GM21423 (cell line): ENCODE data around the gene TEX36.
"Not testable (repeated sequence)": the region's sequence is repeated elsewhere in the genome, so short reads cannot be mapped to it uniquely, and the experiment has no call there.

Source experiments
- ATAC-seq: cut with Tn5 transposase; IDR thresholded peaks from one replicate; pipeline ENCODE4 v1.9.1; 2021; ENCODE audit warnings: mild to moderate bottlenecking, moderate library complexity; ENCODE audit not compliant: unreplicated experiment

Gene TEX36

GRCh38 chr10:125692601-125693523 is 9.9 kb upstream of the TEX36 start:
- no peak for ATAC-seq

GRCh38 chr10:125692196-125692595 is 9.2 kb upstream of the TEX36 start:
- ATAC-seq: no peak

DNA sequence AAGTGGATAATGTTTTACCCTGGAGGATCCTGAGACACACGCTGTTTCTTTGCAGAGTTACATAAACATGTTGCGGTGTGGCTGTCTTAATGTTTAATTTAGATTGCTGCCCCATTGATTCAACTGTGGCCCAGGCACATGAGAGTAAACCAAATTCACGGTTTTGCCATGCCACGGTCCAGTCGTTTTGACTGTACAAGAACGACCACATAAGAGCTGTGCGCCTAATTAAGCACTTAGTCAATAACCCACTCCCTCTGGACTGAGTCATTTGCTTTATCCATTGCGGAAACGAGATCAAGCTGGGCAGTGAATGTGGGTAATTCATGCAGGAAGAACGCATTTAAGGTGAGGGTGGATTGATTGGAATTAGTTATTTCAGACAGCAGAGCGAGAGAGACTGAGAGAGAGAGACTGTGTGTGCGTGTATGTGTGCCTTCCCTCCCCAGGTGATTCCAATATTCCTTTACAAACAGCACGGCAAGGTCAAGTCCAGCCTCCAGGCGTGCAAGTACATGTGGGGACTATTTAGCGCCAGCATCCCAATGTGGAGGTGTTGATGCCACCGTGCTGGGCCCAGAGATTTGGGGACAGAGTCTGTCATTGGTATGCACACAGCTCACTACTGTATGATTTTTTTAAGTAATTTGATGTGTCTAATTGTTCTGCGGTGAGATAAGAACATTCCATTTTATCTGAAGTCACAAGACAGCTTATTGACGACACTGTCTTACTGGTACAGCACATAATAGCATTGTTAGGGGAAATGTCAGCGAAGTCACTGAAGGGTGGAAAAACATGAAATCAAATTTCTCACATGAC is 8.4 kb upstream of the TEX36 start:
- no peak for ATAC-seq

- ATAC-seq: no peak
Measured at GRCh38 chr10:125689955-125690569, 7.1 kb upstream of the TEX36 start.

- ATAC-seq: no peak
Measured at GRCh38 chr10:125687507-125688185, 4.7 kb upstream of the TEX36 start.

GRCh38 chr10:125684581-125684980 is 1.6 kb upstream of the TEX36 start:
- ATAC-seq: no peak

DNA sequence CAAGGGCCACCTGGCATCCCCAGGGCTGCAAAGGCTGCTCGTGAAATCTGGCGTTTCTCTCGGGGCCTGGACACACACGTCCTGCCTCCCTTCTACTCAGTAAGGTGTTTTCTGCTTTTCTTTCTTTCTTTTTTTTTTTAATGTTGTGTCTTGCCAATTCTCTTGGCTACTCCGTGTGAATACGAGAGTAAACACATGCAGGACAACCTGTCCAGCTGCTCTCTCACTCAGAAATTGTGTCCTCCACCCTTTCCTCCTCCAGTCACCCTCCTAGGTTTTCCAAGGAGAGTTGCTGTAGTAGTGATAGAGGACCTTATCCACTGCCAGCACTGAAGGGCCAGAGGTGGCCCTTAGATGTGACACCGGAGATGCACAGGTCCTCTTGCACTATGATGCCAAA is 858 bp upstream of the TEX36 start:
- ATAC-seq: no peak

DNA sequence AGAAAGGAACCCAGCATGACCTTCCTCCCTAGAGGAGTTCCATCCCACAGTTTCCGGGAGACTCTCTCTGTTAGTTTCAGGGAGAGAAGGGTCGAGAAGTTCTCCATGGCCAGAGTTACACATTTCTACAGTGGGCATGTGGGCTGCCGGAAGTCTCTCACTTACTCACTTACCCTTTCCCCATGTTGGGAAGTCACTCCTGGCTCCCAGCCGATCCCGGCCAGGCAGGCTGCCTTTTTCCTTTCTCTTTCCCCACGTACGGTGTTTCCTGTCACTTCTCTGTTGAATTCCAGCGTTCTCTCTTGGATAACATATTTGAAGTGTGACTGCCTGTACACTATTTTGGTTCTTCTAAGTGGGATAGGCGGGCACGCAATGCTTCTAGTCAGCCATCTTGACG is 3.5 kb downstream of the TEX36 start:
- ATAC-seq: no peak

DNA sequence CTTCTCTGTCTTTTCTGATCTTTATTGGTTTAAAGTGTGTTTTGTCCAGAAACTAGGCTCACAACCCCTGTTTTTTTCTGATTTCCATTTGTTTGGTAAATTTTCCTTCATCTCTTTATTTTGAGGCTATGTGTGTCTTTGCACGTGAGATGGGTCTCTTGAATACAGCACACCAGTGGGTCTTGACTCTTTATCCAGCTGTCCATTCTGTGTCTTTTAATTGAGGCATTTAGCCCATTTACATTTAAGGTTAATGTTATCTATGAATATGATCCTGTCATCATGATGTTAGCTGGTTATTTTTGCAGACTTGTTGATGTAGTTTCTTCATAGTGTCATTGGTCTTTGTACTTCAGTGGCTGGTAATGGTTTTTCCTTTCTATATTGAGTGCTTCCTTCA is 10.1 kb downstream of the TEX36 start:
- ATAC-seq: no peak

GRCh38 chr10:125662584-125662983 is 20.4 kb downstream of the TEX36 start:
- no peak for ATAC-seq

DNA sequence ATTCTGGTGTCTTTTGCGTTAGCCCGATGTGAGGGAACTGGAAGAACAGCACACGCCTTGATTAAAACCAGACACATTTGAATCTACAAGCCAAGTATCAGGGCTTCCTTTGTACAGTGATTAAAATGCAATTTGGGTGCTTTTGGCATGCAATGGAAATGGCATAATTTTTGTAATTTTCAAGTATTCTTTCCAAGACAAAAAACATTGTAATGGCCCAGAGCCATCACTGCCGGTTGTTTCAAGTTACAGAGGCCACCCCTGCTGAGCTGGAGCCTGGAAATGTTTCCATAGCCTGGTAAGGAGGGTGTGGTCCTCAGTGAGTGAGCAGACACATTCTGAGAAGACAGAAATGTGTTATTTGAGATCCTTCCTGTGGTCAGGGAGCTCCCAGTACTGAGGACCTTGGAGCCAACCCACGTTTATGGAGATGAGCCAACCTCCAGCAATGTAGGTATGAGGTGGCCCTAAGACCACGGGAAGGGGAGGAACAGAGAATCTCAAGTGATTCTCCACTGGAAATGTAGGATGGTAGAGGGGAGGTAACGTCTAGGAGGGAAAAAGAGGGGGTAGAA is 20.9 kb downstream of the TEX36 start:
- no peak for ATAC-seq

DNA sequence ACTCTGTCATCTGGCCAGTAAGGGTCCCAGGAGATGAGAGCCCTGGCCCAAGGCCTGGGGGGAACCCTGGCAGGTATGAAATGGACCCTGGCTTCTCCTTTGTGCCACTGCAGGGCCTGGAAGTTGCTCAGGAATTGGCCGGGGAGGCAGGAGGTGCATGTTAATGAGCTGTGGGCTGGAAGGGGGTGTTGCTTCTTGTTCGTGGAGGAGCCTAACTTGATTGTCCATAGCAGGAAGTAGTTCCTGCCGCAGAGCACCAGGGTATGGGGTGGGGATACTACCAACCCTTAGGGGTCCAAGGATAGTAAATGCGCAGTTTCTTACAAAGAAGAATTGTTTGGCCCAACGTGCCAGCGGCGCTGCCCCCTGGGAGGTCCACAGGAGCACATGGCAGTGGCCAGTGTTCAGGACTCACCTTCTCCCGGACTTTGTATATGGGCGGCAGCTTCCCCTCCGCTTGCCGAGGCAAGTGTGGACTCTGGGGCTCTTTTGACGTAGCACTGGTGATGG is 21.5 kb downstream of the TEX36 start:
- no peak for ATAC-seq

DNA sequence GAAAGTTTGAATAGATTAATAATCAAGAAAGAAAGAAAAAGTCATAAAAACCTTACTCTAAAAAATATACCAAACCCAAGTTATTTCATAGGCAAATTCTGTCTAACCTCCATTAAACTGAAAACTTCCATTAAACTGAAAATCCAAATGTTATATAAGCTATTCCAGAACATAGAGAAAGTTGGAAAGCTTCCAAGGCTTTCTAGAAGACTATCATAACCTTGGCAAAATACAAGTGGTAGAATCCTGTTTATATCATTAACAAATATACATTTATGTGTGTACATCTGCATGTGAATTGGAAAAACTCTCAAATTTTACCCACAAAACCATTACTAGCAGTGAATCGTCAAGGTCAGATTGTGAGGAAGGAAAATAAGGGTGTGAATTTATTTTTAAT is 23.9 kb downstream of the TEX36 start:
- ATAC-seq: no peak

DNA sequence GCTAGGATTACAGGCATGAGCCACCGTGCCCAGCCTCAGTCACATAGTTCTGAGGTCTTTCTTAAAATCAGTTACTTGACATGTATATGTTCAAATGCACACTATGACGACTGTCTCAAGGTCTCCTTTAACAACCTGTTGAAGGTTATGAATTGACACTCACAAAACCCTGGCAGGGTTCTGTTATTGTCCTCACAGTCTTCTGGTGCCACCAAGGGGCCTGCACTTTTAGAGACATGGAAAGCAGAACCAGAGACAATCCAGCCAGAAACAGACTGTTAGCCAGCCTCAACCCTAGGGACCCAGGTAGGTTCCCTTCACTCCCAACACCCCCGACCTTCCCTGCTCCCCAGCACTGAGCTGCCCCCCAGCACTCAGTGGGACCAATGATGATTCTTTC is 26.4 kb downstream of the TEX36 start:
- no peak for ATAC-seq

DNA sequence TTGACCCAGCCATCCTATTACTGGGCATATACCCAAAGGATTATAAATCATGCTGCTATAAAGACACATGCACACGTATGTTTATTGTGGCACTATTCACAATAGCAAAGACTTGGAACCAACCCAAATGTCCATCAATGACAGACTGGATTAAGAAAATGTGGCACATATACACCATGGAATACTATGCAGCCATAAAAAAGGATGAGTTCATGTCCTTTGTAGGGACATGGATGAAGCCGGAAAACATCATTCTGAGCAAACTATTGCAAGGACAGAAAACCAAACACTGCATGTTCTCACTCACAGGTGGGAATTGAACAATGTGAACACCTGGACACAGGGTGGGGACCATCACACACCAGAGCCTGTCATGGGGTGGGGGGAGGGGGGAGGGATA is 29.9 kb downstream of the TEX36 start:
- not testable (repeated sequence) for ATAC-seq

DNA sequence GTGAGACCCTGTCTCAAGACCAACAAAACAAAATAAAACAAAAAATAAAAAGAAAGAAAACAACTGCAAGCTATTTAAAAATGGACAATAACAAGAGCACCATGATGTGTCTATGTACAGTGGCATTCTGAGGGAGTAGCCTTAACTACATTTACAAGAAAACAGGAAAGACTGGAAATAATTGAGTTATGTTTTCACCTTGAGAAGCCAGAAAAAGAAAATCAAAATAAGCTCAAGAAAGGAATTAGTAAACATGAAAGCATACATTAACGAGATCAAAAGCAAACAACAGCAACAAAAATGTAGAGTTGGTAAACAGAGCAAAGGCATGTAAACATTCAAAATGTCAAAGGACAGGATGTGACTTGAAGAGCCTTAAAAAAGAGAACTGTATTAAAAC is 36.7 kb downstream of the TEX36 start:
- no peak for ATAC-seq

- ATAC-seq: no peak
Measured at GRCh38 chr10:125641398-125641797, 41.6 kb downstream of the TEX36 start.

GRCh38 chr10:125640653-125641052 is 42.3 kb downstream of the TEX36 start:
- no peak for ATAC-seq

DNA sequence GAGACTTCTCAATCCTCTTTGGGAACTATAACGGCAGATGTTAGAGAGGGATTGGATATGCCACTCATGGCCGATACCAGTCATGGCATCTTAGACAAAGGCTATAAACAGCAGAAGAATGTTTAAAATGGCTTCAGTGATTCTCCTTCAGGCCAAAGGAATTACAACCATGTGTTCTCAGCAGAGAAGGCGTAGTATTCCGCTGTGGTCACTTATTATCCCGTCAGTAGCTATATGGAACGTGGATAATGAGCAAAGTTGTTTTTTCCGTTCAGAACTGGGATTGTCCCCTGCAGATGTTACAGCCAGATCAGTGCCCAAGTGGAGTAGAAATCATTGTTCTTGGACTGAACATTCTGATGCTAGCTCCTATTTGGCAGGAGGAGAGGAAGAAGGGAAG is 43.1 kb downstream of the TEX36 start:
- ATAC-seq: no peak

- ATAC-seq: no peak
Measured at GRCh38 chr10:125638555-125638954, 44.4 kb downstream of the TEX36 start.
